NCI-H69 (cell line): ENCODE data around the gene TTPAL.

ENCODE experiments used
- DNase-seq: peaks from one replicate; lab custom pipeline; 2025; lab: John Stamatoyannopoulos, UW

The TTPAL gene

DNA sequence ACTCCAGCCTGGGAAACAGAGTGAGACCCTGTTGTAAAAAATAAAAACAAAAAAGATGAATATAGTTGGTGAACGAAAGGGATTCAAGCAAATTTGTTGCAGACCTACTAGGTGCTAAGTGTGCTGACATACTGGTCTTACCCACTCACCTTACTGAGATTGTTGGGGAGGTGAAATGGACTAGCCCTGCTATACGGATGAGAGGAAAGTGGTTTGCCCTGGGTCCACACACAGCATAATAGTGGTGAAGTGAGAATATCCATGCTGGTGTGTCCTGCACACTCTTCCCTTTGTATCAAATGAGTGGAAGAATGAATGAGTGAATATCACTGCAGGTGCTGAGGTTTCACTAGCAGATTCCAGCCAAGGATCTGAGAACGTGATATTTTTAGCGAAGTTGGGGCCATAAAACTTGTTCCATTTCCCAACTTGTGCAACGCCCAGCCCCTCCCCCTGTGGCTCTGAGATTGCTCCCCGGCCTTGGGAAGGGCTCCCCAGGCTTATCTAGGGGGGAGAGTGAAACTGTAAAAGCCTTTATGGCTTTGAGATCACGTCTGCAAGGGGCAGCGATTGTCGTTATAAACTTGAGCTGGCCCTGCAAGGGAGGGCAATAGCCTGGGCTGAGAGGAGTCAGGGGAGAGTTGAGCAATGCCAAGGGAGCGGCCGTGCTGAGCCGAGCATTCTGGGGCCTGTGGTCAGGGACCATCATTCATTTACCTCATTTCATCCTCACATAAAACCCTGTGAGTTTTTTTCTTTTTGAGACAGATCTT lies 33.2 kb upstream of the TTPAL start:
- no peak for DNase-seq

DNA sequence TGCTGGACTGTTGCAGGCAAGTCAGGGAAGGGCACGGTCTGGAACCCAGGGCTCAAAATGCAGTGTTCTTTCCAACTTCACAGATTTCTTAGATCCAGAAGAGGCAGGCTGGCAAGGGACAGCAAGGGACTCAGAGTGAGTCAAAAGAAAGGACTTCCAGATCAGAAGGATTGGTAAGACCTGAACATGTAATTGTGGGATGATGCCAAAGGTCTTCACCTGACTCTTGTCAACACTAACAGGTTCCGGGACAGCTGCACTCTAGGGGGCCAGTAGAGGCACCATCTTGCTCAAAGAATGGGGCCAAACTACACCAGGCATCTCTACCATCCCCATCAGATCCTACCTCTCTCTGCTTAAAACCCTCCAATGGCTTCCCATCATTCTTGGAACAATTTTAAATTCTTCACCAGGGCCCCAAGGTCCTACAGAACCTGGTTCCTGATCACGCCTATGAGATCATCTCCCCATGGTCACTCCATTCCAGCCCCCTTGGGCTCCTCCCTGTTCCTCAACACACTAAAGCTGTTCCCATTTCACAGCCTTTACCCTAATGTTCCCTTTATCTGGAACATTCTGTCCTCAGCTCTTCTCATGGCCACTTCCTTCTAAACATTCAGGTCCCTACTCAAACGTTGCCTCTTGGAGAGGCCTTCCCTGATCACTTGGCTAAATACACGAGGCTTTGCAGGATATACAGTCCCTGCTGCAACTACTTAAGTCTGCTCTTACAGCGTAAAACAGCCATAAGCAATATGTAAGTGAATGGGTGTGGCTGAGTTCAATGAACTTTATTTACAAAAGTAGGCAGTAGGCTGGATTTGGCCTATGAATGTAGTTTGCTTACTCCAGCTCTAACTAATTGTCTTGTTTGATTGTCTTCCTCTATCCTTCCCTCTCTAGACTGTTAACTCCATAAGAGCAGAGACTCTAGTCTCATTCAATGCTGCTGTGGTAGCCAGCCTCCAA lies 29.6 kb upstream of the TTPAL start:
- no peak for DNase-seq

DNA sequence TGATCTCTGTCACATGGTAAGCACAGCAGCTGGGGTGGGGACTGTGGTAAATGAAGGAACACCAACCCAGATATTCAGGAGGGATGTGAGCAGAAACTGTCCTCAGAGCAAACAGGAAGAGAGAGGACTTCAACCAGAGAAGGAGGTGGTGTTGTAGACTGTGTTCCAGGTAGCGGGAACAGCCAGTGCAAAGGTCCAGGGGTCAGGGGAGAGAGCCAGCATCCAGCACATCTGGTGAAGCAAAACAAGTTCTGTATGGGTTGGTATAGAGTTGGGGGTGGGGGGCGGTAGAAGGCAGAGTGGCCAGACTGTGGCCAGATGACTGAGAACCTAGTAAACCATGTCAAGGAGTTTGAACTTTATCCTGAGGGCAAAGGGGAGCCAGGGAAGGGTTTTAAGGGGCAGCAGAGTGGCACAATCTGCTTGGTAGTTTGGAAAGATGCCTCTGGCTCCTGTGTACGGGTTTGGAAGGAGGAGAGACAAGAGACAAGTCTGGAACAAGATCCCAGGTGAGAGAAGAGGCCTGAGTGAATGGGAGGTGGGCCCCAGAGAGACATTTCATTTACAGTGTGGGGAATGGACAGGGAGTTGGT lies 27.8 kb upstream of the TTPAL start:
- DNase-seq: no peak

DNA sequence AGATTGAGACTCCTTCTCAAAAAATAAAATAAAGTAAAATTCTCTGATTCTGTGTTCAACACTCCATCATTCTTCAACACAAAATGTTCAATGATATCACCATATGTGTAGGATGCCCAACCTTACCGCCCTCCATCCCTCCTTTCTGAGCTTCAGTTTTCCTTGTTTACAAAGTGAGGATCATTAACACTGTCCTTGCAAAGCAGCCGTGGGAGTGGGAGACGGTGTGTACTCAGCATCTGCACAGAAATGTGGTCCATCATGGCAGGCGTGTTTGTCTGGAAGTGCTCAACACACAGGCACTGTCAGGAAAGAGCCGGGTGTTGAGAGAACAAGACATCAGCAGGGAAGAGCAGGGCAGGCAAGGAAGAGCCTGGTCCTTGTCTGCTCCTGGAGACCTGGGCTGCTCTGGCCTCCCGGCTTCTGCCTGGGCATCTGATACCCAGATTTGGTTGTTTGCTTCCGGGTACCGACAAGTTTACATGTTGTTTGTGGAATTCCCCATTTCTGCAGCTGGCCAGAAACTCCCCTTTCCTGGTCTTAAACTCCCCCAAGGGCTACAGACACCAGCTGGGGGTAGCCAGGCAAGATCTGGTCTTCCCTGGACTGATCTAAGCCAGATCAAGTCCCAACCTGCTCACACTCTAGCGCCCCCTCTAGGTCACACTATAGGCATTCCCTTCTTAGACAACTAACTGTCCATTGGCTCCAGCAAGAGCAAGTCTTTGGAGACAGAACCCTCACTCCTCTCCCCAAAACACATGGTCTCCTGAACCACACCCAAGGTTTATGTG lies 26.7 kb upstream of the TTPAL start:
- peak; percentile 27 for DNase-seq

DNA sequence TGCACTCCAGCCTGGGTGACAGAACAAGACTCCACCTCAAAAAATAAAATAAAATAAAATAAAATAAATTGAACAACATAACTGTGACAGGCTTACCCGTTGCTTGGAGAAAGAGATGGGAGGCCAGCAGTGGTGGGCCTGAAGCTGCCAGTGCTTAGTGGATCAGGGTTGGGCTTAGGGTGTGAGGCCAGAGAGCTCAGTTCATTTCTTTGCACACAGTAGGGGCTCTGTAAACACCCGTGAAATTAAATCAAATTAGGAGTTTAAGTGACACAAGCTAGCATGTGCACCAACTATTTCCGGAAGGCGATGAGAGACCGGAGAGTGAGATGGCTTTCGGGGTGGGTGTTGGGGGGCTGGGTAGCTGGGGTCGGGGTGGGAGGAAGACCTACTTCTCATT lies 25.8 kb upstream of the TTPAL start:
- no peak for DNase-seq

DNA sequence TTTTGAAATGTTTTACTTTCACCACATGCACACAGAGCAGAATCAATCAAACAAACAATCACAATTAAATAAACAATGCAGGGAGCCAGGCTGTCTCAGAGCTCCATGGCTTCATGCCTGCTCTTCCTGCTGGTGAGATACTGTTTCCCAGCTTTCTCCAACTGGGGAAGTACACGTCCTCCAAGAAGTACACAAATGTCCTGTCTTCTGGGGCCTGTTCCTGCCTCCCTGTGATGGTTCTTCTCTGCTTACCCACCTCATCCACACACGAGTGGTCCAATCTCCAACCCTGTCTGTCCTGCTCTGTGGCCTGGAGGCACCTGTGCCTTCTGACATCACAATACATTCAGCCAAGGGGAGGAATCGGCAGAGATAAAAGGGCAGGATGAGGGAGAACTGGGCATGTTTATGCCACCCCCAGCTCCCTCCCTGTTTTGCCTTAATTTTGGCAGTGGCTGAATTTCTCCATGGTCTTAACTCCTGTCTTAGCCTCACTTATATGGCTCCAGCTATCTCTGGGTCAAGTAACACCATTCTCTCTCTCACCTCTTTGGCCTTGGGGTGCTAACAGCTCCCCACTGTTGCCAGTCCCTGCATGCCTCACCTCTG lies 25.3 kb upstream of the TTPAL start:
- no peak for DNase-seq

DNA sequence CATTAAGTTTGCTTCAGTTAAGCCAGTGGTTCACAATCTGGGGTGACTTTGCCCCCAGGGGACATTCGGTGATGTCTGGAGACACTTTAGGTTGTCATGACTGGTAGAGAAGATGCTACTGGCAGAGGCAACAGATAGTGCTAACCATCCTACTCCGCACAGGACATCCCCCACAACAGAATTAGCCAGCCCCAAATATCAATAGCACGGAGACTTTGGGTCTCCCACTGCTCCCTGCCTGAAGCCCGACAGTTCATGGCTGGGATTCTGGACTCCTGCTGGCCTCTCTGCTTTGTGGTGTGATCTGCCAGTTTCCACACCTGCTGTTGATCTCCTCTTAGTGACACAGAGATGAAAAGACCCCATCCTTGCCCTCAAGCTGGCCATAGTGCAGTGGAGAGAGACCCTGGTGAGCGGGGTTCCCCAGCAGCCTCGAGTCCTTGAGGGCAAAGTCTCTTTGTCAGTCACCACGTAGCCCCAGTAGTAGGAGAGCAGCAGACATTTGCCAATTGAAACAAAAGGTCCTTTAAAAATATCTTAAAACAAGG lies 24.7 kb upstream of the TTPAL start:
- DNase-seq: no peak

DNA sequence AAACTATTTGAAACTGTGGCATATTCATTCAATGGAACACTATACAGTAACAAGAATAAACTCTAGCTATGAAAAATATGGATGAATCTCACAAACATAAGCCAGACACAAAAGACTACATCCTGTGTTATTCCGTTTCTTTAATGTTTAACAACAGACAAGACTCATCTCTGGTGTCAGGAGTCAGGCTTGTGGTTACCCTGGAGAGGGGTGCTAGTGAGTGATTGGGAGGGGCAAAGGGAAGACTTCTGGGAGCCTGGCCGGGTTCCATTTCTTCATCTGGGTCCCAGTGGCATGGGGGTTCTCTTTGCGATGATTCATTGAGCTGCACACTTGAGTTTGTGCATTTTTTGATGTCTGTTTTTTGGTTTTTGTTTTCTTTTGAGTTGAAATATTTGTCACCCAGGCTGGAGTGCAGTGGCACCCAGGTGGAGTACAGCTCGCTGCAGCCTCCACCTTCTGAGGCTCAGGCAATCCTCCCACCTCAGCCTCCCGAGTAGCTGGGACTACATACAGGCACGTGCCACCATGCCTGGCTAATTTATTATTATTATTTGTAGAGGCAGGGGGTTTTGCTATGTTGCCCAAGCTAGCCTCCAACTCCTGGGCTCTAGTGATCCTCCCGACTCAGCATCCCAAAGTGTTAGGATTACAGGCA lies 21.2 kb upstream of the TTPAL start:
- DNase-seq: no peak

DNA sequence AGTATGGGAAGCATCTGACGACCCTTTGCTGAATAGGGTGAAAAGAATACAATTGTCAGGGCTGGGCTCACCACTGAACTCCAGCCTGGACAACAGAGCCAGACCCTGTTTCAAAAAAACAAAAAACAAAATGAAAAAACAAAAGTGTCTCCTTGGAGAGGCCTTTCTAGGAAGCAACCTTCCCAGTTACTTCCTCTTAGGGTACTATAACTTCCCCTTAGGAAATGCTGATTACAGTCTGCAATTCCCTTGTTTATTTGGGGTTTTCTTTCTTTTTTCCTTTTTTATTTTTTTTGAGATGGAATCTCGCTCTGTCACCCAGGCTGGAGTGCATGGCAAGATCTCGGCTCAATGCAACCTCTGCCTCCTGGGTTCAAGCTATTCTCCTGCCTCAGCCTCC lies 20.5 kb upstream of the TTPAL start:
- no peak for DNase-seq

DNA sequence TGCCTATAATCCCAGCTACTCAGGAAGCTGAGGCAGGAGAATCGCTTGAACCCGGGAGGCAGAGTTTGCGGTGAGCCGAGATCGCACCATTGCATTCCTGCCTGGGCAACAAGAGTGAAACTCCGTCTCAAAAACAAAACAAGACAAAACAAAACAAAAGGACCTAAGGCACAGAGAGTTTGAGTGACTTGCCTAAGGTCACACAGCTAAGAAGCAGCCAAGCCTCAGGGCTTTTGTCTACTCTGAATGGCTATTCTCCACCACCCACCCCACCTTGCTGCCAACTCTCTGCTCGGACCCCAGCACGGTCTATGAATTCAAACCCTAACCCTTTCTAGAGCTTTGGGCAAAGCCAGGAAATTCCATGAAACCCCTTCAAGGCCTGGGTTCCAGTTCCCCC lies 19.1 kb upstream of the TTPAL start:
- DNase-seq: no peak

DNA sequence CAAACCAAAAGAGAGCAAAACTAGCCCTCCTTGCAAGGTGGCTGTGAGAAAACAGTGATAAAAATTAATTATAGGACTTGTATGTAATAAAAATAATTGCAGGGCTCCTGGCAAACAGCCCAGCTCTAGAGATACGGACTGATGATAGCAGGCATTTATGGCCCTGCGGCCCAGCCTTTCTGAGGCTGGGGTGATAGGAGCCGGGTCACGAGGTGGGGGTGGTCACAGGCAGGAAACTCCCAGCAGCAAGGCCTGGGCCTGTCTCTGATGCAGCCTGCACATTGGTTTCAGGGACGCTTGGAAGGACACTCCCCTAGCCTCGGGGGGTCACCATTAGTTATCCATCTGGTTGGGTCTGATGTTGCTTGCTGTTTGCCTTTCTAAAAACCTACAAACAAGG lies 18.7 kb upstream of the TTPAL start:
- peak; percentile 45 for DNase-seq

DNA sequence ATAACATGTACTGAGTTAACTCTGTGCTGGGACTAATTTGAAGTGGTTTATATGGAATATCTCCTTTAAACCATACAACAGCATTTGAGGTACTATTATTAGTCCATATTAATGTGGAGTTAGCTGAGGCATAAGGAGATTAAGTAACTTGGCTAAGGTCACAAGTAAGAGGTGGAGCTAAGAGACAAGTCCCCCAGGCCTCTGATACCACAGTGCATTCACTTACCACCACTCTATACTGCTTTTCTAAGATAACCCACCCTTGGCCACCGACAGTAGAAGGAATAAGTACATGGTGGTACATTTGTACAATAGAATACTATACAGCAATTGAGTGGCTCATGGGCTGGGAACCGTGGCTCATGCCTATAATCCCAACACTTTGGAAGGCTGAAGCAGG lies 16.4 kb upstream of the TTPAL start:
- no peak for DNase-seq

DNA sequence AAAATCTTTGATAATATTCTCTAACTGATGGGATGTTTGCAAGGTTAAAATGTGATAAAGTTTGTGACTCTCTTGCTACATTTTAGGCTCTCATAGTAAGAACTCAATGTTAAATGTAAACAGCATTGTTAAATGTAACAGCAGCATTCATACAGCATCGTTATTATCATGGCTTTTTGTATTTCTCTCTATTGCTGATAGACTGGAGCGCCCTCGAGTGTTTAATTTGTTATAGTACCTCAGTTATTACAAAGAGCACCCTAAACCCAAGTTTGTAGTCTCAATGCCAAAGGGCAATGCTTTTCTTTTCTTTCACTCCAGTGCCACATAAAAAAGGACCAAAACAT lies 14.9 kb upstream of the TTPAL start:
- DNase-seq: peak; percentile 38

DNA sequence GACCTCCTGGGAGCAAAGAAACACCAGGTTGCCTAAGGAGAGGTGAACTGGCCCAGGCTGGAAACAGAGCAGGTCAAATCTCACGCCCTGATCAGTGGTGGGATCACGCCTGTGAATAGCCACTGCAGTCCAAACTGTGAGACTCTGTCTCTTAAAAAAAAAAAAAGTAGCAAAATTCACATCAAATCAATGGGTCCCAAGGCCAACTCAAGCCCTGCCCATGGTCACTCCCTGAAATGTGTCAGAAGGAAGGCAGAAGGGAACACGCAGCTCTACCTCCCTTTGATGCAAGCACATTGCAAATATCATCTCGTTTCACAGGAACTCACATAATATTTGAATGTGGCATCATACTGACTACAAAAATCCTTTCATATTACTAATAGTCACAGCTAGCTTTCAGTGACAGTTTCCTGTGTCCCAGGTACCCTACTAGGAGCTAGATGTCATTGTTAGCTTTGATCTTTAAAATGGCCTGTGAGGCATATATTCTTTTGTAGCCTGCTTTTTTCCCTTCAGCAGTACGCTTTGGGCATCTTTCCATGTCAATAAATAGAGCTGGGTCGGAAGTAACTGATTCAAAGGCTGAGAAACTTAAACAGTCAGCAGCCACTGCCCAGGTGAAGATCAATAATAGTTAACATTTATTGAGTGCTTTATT lies 14.4 kb upstream of the TTPAL start:
- DNase-seq: no peak

DNA sequence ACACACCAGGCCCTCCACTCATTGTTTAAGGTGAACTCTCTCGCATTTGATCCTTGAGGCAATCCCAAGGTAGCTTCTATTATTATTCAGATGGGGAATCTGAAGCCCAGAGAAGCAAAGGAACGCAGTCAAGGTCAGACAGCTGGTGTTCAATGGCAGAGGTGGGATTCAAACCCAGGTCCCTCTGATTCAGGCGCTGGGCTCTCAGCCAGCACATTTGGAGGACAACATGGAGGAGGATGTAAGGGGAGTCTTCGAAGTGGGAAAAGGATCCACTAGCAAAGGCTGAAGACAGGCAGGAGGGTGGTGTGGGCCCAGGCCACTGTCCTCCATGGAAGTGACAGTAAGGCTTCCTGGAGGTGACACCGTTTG lies 13.9 kb upstream of the TTPAL start:
- DNase-seq: no peak

DNA sequence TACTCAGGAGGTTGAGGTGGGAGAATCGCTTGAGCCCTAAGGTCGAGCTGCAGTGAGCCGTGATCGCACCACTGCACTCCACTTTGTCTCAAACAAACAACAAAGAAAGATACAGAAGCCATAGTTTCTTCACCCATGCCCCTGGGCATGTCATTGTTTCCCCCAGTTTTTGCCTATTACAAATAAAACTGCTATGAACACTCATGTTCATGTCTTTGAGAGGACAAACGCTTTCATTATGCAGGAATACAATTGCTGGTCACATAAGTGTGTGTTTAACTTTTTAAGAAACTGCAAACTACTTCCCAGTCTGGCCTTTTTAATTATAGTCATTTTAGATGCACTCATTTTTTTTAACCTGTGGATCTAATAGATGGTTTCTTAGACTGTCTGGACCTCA lies 12.2 kb upstream of the TTPAL start:
- DNase-seq: no peak

DNA sequence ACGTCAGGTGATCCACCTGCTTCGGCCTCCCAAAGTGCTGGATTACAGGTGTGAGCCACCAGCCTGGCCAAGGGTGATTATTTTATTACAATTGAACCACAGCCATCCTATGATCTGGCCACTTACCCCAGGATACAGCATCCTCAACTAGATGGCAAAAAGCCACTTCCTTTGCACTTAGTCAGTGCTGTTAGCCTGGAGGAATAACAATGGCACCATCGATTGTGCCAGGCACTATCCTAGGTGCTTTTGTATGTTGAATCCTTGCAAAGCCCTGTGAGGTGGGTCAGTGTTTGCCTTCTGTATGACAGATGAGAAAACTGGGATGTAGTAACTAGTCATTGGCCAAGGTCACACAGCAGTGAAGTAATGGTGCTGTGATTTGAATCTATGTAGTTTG lies 11.2 kb upstream of the TTPAL start:
- DNase-seq: no peak

DNA sequence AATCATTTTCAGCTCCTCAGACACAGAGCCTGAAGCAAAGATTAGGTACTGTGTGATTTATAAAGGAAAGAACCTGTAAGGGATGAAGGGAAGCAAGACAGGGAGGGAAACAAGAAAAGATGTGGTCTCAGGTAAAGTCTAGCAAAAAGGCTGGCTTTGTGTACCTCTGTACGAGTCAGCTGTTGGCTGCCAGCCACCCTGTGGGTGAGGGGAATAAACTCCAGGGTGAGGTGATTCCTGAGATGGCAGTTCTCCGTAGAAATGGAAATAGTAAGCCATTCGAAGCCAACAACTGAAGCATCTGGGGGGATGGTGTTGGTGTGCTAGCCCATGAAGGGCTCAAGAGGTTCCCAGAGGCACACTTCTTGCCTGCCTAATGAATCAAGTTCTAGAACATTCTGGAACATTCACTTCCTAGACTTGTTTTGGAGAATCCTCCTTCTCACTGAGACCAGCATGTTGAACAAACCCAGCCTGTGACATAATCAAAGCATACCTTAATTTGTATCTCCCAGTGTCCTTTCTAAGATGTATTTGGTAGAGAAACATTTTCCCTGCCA lies 10.6 kb upstream of the TTPAL start:
- no peak for DNase-seq

DNA sequence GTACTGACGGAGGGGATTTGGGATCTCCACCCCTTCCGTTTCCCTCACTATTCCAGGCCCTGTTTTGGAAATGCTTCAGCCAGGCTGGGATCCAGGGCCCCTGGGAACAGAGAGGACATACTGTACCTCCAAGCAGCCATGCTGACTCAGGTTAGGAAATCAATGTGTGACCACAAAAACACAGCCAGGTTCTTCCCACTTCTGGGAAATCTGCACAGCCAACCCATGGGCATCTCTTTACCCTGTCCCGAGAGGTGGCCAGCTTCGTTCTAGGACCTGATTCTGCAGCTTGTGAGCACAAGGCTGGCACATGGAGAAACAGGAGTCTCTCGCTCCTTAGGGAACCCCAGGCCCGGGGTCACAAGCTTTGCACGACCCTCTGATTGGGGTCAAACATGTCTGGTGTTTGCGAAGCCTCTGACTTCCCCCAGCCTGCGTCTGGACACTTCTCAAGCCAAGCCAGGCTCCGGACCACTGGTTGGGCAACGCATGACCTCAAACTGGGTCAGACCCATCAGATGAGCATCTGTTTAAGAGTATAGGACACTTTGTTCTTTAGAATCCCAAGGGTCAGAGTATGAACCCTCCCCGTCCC lies 8.3 kb upstream of the TTPAL start:
- no peak for DNase-seq
